G401 (cell line): ENCODE measurements around the gene RIOK2. TPM values are rescaled to one million over a fixed set of nuclear protein-coding genes. Genes with fewer than 3 reads are reported as not detected.
"Not testable (repeated sequence)": the region's sequence is repeated elsewhere in the genome, so short reads cannot be mapped to it uniquely, and the experiment has no call there.

Experiments used
- DNase-seq: peaks from one replicate; pipeline ENCODE4 v3.0.0-alpha.2; 2015; ENCODE audit warnings: low spot score
- in situ Hi-C: cut with HindIII; loops from 2 replicates; pipeline ENCODE4 v1.10.0; 2016; ENCODE audit warnings: low sequenced_read_pairs, mixed read lengths
- total RNA-seq: library from RNA; depleted of rRNA; stranded (reverse); fragments of >200 nt; shearing (Covaris generic); gene quantifications from 2 replicates; pipeline ENCODE4 v1.2.3, GENCODE V29; 2014

RIOK2 gene
- total RNA-seq, 1 experiment from 2014 or later = 34.6 TPM

GRCh38 chr5:97179457-97179856 is 3.6 kb downstream of the RIOK2 start:
- in situ Hi-C loops, DNase-seq: not testable (repeated sequence)

GRCh38 chr5:97172227-97172626 is 10.8 kb downstream of the RIOK2 start:
- in situ Hi-C loops = loop anchor here (25.0 kb wide), 1 partner anchor 435 kb away; no protein-coding TSS in a partner anchor
- DNase-seq = no peak

- in situ Hi-C loops = loop anchor here (25.0 kb wide), 1 partner anchor 434 kb away; no protein-coding TSS in a partner anchor
These were observed 11.3 kb downstream of the RIOK2 start for GRCh38 chr5:97171703-97172102.

GRCh38 chr5:97167435-97167834 is 15.6 kb downstream of the RIOK2 start:
- no peak for DNase-seq
- in situ Hi-C loops = loop anchor here (25.0 kb wide), 1 partner anchor 430 kb away; no protein-coding TSS in a partner anchor

More at GRCh38 chr5:97171703-97172102, 11.3 kb downstream of the RIOK2 start:
- no peak for DNase-seq

- in situ Hi-C loops = loop anchor here (25.0 kb wide), 1 partner anchor 428 kb away; no protein-coding TSS in a partner anchor
- DNase-seq = no peak
These were observed 17.3 kb downstream of the RIOK2 start for GRCh38 chr5:97165726-97166125.

- in situ Hi-C loops = loop anchor here (25.0 kb wide), 1 partner anchor 428 kb away; no protein-coding TSS in a partner anchor
These were observed 18.2 kb downstream of the RIOK2 start for GRCh38 chr5:97164846-97165245.

GRCh38 chr5:97163790-97164285 is 19.2 kb downstream of the RIOK2 start:
- no peak for DNase-seq
- in situ Hi-C loops = loop anchor here (25.0 kb wide), 1 partner anchor 427 kb away; no protein-coding TSS in a partner anchor

More at GRCh38 chr5:97164846-97165245, 18.2 kb downstream of the RIOK2 start:
- no peak for DNase-seq

- in situ Hi-C loops = loop anchor here (25.0 kb wide), 1 partner anchor 426 kb away; no protein-coding TSS in a partner anchor
- peak; percentile 45 for DNase-seq
These were observed 19.7 kb downstream of the RIOK2 start for GRCh38 chr5:97163360-97163764.

GRCh38 chr5:97162045-97162444 is 21.0 kb downstream of the RIOK2 start:
- in situ Hi-C loops = loop anchor here (25.0 kb wide), 1 partner anchor 425 kb away; no protein-coding TSS in a partner anchor
- DNase-seq = peak; percentile 90

- in situ Hi-C loops = loop anchor here (25.0 kb wide), 1 partner anchor 420 kb away; no protein-coding TSS in a partner anchor
- DNase-seq = no peak
These were observed 25.4 kb downstream of the RIOK2 start for GRCh38 chr5:97157689-97158088.

- in situ Hi-C loops = loop anchor here (25.0 kb wide), 1 partner anchor 414 kb away; no protein-coding TSS in a partner anchor
- no peak for DNase-seq
These were observed 31.7 kb downstream of the RIOK2 start for GRCh38 chr5:97151370-97151769.

GRCh38 chr5:97150401-97150800 is 32.6 kb downstream of the RIOK2 start:
- DNase-seq = no peak
- in situ Hi-C loops = loop anchor here (25.0 kb wide), 1 partner anchor 413 kb away; no protein-coding TSS in a partner anchor

- in situ Hi-C loops = loop anchor here (25.0 kb wide), 1 partner anchor 412 kb away; no protein-coding TSS in a partner anchor
- no peak for DNase-seq
These were observed 33.3 kb downstream of the RIOK2 start for GRCh38 chr5:97149709-97150108.

- in situ Hi-C loops = no loop called here
- DNase-seq = no peak
These were observed 34.8 kb downstream of the RIOK2 start for GRCh38 chr5:97148288-97148687.

- in situ Hi-C loops = no loop called here
- no peak for DNase-seq
These were observed 39.3 kb downstream of the RIOK2 start for GRCh38 chr5:97143704-97144103.

- in situ Hi-C loops = no loop called here
- DNase-seq = peak; percentile 51
These were observed 40.4 kb downstream of the RIOK2 start, which contains the start of gene LIX1 for GRCh38 chr5:97142521-97143254. LIX1 (minus strand) TSS chr5:97142611; CDS start chr5:97142576, 35 bp downstream.

GRCh38 chr5:97141539-97141938 is 41.5 kb downstream of the RIOK2 start:
- in situ Hi-C loops = no loop called here
- no peak for DNase-seq

- in situ Hi-C loops = no loop called here
- DNase-seq = no peak
These were observed 42.0 kb downstream of the RIOK2 start for GRCh38 chr5:97141031-97141430.

GRCh38 chr5:97140250-97140649 is 42.8 kb downstream of the RIOK2 start:
- in situ Hi-C loops = not testable (repeated sequence)
- DNase-seq = peak; percentile 34

GRCh38 chr5:97136475-97136874 is 46.6 kb downstream of the RIOK2 start:
- no peak for DNase-seq
- in situ Hi-C loops = no loop called here
